Endothelial cell of umbilical vein (primary cell): ENCODE data around the gene DISP3. TPM values are rescaled to one million over a fixed set of nuclear protein-coding genes. Genes with fewer than 3 reads are reported as not detected.

ENCODE experiments used
- BruUV-seq: library from RNA; stranded (reverse); fragments of 400-500 nt; replicated peaks from 2 replicates; lab custom pipeline; 2021; lab: Mats Ljungman, UMichigan
- CTCF ChIA-PET: fragments of 300-600, 350-600 bp; sonication (Branson Sonifier 250); formaldehyde crosslinking; loops from one replicate; lab custom pipeline; 2021; ENCODE audit warnings: antibody characterized with exemption, inconsistent platforms; lab: Charles Lee
- POLR2A ChIA-PET: fragments of 300-600, 350-600 bp; sonication (Branson Sonifier 250); formaldehyde crosslinking; loops from one replicate; lab custom pipeline; 2021; ENCODE audit warnings: antibody characterized with exemption, inconsistent platforms; lab: Charles Lee
- DNase-seq: peaks from one replicate; pipeline ENCODE4 v3.0.0-alpha.2; 2011; ENCODE audit warnings: low read depth, low spot score
- FAIRE-seq: peaks from 2 replicates; lab custom pipeline; 2011; peaks lifted over from hg19 to GRCh38; lab: Jason Lieb, UNC
- H2AFZ ChIP-seq: 2 replicates; pipeline ENCODE4 v1.6.0; 2012; ENCODE audit warnings: low read depth, low read length, control low read depth, inconsistent platforms
- H3K27ac ChIP-seq: 2 replicates; pipeline ENCODE4 v1.5.1; 2011; ENCODE audit warnings: low read depth, mild to moderate bottlenecking, control low read depth, low read length, moderate library complexity; ENCODE audit not compliant: insufficient read depth
- H3K27me3 ChIP-seq, 2 experiments: 2 replicates each; pipeline versions ENCODE4 v1.6.0 to v1.6.1; 2011; ENCODE audit warnings: low read length in 2 of 2, mixed read lengths in 1 of 2; ENCODE audit not compliant: control insufficient read depth in 2 of 2, insufficient read depth in 2 of 2
- H3K36me3 ChIP-seq, 2 experiments: 2 replicates in 1 of 2; 3 replicates in 1 of 2; pipeline ENCODE4 v1.5.1; 2011; ENCODE audit warnings: low read length in 2 of 2, mild to moderate bottlenecking in 1 of 2, moderate library complexity in 1 of 2; ENCODE audit not compliant: control insufficient read depth in 2 of 2, insufficient read depth in 2 of 2; ENCODE audit errors: extremely low read depth in 1 of 2
- H3K4me1 ChIP-seq: 3 replicates; pipeline ENCODE4 v1.5.1; 2011; ENCODE audit warnings: mild to moderate bottlenecking, low read length; ENCODE audit not compliant: control insufficient read depth, insufficient read depth; ENCODE audit errors: extremely low read depth
- H3K4me2 ChIP-seq: 2 replicates; pipeline ENCODE4 v1.6.1; 2011; ENCODE audit warnings: low read length, control low read depth, mixed read lengths; ENCODE audit not compliant: insufficient read depth
- H3K4me3 ChIP-seq, 3 experiments: fragments of 200-600 bp in 1 of 3; sonication (generic), shearing (Covaris generic) in 1 of 3; replicated peaks in 1 of 3; 2 replicates each; pipeline ENCODE4 v1.5.1; 2011 to 2016; ENCODE audit warnings: control low read depth in 3 of 3, low read length in 3 of 3, mild to moderate bottlenecking in 2 of 3, inconsistent platforms in 1 of 3, low read depth in 1 of 3, moderate library complexity in 1 of 3; ENCODE audit not compliant: insufficient read depth in 1 of 3
- H3K79me2 ChIP-seq: 2 replicates; pipeline ENCODE4 v1.6.0; 2012; ENCODE audit warnings: low read length, inconsistent platforms; ENCODE audit not compliant: control insufficient read depth, insufficient read depth
- H3K9ac ChIP-seq: replicated peaks from 2 replicates; pipeline ENCODE3; 2011; ENCODE audit warnings: low read length, control low read depth; ENCODE audit not compliant: insufficient read depth; ENCODE audit errors: extremely low read depth
- H3K9me1 ChIP-seq: replicated peaks from 3 replicates; pipeline ENCODE4 v1.6.0; 2011; ENCODE audit warnings: mild to moderate bottlenecking, low read length; ENCODE audit not compliant: control insufficient read depth, insufficient read depth; ENCODE audit errors: extremely low read depth
- H3K9me3 ChIP-seq: replicated peaks from 2 replicates; pipeline ENCODE4 v1.5.1; 2012; ENCODE audit warnings: low read length, inconsistent platforms; ENCODE audit not compliant: control insufficient read depth, insufficient read depth
- H4K20me1 ChIP-seq: replicated peaks from 2 replicates; pipeline ENCODE3; 2011; ENCODE audit warnings: mild to moderate bottlenecking, low read length; ENCODE audit not compliant: control insufficient read depth, insufficient read depth; ENCODE audit errors: extremely low read depth
- FOS ChIP-seq: IDR thresholded peaks from 2 replicates; pipeline ENCODE4 v1.6.1; 2011; ENCODE audit warnings: mild to moderate bottlenecking, low read length, moderate library complexity, borderline replicate concordance; ENCODE audit not compliant: insufficient read depth
- GATA2 ChIP-seq: IDR thresholded peaks from 2 replicates; pipeline ENCODE4 v1.7.0; 2011; ENCODE audit warnings: low read depth, mild to moderate bottlenecking, moderate library complexity, mixed read lengths, low read length; ENCODE audit not compliant: insufficient read length, insufficient read depth
- JUN ChIP-seq: IDR thresholded peaks from 2 replicates; pipeline ENCODE4 v1.6.1; 2011; ENCODE audit warnings: borderline replicate concordance, low read depth; ENCODE audit not compliant: insufficient read length, insufficient read depth
- MYC ChIP-seq: IDR thresholded peaks from one replicate; pipeline ENCODE4 v1.6.1; 2011; ENCODE audit warnings: mild to moderate bottlenecking, low read depth, low read length
- POLR2AphosphoS5 ChIP-seq: IDR thresholded peaks from 2 replicates; pipeline ENCODE4 v1.6.1; 2012; ENCODE audit warnings: low read depth, mild to moderate bottlenecking, control low read depth, low read length, moderate library complexity; ENCODE audit not compliant: insufficient read depth
- dilution Hi-C: fragments of 300-500 bp; cut with MboI; formaldehyde crosslinking; loops from one replicate; pipeline ENCODE4 v1.15.0; 2019; ENCODE audit warnings: low sequenced_read_pairs; ENCODE audit not compliant: extremely low pct_ligation_motif_present
- intact Hi-C: fragments of 100-400 bp; cut with micrococcal nuclease; formaldehyde crosslinking; loops from one replicate; pipeline ENCODE4 v1.10.0; 2022
- polyA plus RNA-seq, 4 experiments: library from polyadenylated mRNA; depleted of rRNA in 3 of 4; stranded (reverse) in 3 of 4; unstranded in 1 of 4; fragments of >200 nt; gene quantifications; 2 replicates each; pipeline versions ENCODE4 v1.2.1 to v1.2.3, GENCODE V29; 2011 to 2012; ENCODE audit warnings: missing spikeins in 1 of 4
- total RNA-seq: library from RNA; stranded (reverse); gene quantifications from 2 replicates; pipeline ENCODE4 v1.2.3, GENCODE V29; 2021
- TF ChIP-seq, protein P1 (sequence below), 2 donors: IDR thresholded peaks; 1 replicate in 1 of 2; 2 replicates in 1 of 2; pipeline ENCODE4 v1.5.1; 2011; ENCODE audit warnings: low read length in 2 of 2, mild to moderate bottlenecking in 2 of 2, moderate library complexity in 2 of 2, control low read depth in 1 of 2, inconsistent platforms in 1 of 2, low read depth in 1 of 2; ENCODE audit not compliant: insufficient read depth in 1 of 2; ENCODE audit errors: extremely low read depth in 1 of 2
- TF ChIP-seq, protein P2 (sequence below): IDR thresholded peaks from 2 replicates; pipeline ENCODE4 v1.6.1; 2011; ENCODE audit not compliant: insufficient read depth, insufficient read length

DISP3 gene
- total and polyA plus RNA-seq, 2 donors (not counting 3 experiments of a cell fraction or from before 2014, with no cell fraction given) = 0.26 to 0.49 TPM

DNA sequence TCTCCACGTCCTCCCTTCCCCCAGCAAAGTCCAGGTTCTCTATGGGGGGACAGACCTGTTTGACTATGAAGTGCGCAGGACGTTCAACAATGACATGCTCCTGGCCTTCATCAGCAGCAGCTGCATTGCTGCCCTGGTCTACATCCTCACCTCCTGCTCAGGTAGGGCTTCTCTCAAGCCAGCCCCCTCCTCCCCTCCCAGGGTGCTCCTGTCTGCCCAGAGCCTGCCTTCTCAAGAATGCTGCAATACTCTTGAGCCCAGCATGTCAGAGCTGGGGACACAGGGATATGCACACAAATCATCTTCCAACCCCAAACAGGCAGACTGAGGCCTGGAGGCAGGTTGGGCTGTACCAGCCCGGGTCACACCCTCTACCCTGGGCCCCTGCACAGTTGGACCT lies 35.4 kb downstream of the DISP3 start:
- Histone ChIP-seq H3K4me1 (no peaks in the 10 kb centered on the region), H3K4me2 (no peak overlapping the region), H3K9me3 (no peaks in the 10 kb centered on the region), H3K79me2 (no peaks in the 10 kb centered on the region), H3K36me3 (no peaks in the 10 kb centered on the region), H3K27ac (no peak overlapping the region), H2AFZ (no peak overlapping the region), H3K27me3 (no peaks in the 10 kb centered on the region), H3K9me1 (no peaks in the 10 kb centered on the region), H4K20me1 (no peaks in the 10 kb centered on the region), H3K4me3 (no peak overlapping the region), H3K9ac (no peak overlapping the region)
- TF ChIP-seq FOS (no peak), POLR2AphosphoS5 (no peak), MYC (no peak), JUN (no peak), GATA2 (no peak)
- TF ChIP-seq, protein P1, sequence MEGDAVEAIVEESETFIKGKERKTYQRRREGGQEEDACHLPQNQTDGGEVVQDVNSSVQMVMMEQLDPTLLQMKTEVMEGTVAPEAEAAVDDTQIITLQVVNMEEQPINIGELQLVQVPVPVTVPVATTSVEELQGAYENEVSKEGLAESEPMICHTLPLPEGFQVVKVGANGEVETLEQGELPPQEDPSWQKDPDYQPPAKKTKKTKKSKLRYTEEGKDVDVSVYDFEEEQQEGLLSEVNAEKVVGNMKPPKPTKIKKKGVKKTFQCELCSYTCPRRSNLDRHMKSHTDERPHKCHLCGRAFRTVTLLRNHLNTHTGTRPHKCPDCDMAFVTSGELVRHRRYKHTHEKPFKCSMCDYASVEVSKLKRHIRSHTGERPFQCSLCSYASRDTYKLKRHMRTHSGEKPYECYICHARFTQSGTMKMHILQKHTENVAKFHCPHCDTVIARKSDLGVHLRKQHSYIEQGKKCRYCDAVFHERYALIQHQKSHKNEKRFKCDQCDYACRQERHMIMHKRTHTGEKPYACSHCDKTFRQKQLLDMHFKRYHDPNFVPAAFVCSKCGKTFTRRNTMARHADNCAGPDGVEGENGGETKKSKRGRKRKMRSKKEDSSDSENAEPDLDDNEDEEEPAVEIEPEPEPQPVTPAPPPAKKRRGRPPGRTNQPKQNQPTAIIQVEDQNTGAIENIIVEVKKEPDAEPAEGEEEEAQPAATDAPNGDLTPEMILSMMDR (IDR thresholded peaks at IDR 0.05; ENCODE audit: extremely low read depth in 1 of 2, insufficient read depth in 1 of 2, low read depth in 1 of 2, low read length in 2 of 2) = no peak
- TF ChIP-seq, protein P2, sequence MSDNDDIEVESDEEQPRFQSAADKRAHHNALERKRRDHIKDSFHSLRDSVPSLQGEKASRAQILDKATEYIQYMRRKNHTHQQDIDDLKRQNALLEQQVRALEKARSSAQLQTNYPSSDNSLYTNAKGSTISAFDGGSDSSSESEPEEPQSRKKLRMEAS = no peak
- DNase-seq = no peak
- no TSS peak for BruUV-seq
- dilution Hi-C loops = no loop called here
- no peak for FAIRE-seq
- intact Hi-C loops = no loop called here
- CTCF ChIA-PET = no interaction called here
- POLR2A ChIA-PET = no interaction called here
